ENCODE results near the gene ELL2.

- TF ChIP-seq CTCF (IDR thresholded peaks at IDR 0.05) (no peak), POLR2A (IDR thresholded peaks at IDR 0.05) (no peak), POLR2AphosphoS5 (IDR thresholded peaks at IDR 0.05) (no peak), EP300 (IDR thresholded peaks at IDR 0.05) (no peak)
These were observed 25.4 kb upstream of the ELL2 start for GRCh38 chr5:95986937-95987520.

Data from sigmoid colon (tissue), 4 donors.